GF-D8 (cell line): ENCODE results near the gene KARS1.

Source experiments
- DNase-seq: peaks from one replicate; lab custom pipeline; 2025; lab: John Stamatoyannopoulos, UW

Gene KARS1

GRCh38 chr16:75579281-75579834 lies 68.1 kb downstream of the KARS1 start:
- no peak for DNase-seq

GRCh38 chr16:75578725-75579124 lies 68.7 kb downstream of the KARS1 start:
- no peak for DNase-seq

GRCh38 chr16:75578212-75578611 lies 69.3 kb downstream of the KARS1 start:
- no peak for DNase-seq
